ENCODE results near the gene PURB.

The PURB gene

GRCh38 chr7:44917465-44917864, 32.1 kb upstream of the PURB start:
- TF ChIP-seq REST (IDR thresholded peaks at IDR 0.05; ENCODE audit: insufficient replicate concordance, low read depth) (no peak), GABPA (IDR thresholded peaks at IDR 0.05; ENCODE audit: low read depth) (no peak), SPI1 (IDR thresholded peaks at IDR 0.05; ENCODE audit: borderline replicate concordance, low read depth) (no peak), POLR2AphosphoS5 (IDR thresholded peaks at IDR 0.05; ENCODE audit: low read depth) (no peak)
- TF ChIP-seq, protein P1, sequence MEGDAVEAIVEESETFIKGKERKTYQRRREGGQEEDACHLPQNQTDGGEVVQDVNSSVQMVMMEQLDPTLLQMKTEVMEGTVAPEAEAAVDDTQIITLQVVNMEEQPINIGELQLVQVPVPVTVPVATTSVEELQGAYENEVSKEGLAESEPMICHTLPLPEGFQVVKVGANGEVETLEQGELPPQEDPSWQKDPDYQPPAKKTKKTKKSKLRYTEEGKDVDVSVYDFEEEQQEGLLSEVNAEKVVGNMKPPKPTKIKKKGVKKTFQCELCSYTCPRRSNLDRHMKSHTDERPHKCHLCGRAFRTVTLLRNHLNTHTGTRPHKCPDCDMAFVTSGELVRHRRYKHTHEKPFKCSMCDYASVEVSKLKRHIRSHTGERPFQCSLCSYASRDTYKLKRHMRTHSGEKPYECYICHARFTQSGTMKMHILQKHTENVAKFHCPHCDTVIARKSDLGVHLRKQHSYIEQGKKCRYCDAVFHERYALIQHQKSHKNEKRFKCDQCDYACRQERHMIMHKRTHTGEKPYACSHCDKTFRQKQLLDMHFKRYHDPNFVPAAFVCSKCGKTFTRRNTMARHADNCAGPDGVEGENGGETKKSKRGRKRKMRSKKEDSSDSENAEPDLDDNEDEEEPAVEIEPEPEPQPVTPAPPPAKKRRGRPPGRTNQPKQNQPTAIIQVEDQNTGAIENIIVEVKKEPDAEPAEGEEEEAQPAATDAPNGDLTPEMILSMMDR (IDR thresholded peaks at IDR 0.05; ENCODE audit: insufficient read depth, low read length), result no peak
- no peaks in the 10 kb centered on the region for H3K27me3 ChIP-seq (ENCODE audit: insufficient read depth, poor library complexity, severe bottlenecking)
- no peak for DNase-seq (ENCODE audit: low read depth in 1 of 2, low spot score in 1 of 2)

GRCh38 chr7:44914992-44915607, 29.8 kb upstream of the PURB start:
- peak in 1 of 2 experiments; percentile 38 for DNase-seq (ENCODE audit: low read depth in 1 of 2, low spot score in 1 of 2)
- H3K27me3 ChIP-seq (ENCODE audit: insufficient read depth, poor library complexity, severe bottlenecking), result no peaks in the 10 kb centered on the region
- TF ChIP-seq, protein P1 (IDR thresholded peaks at IDR 0.05; ENCODE audit: insufficient read depth, low read length), result no peak
- TF ChIP-seq SPI1 (IDR thresholded peaks at IDR 0.05; ENCODE audit: borderline replicate concordance, low read depth) (no peak), POLR2AphosphoS5 (IDR thresholded peaks at IDR 0.05; ENCODE audit: low read depth) (no peak), REST (IDR thresholded peaks at IDR 0.05; ENCODE audit: insufficient replicate concordance, low read depth) (no peak), GABPA (IDR thresholded peaks at IDR 0.05; ENCODE audit: low read depth) (no peak)
- no peak overlapping the region for H3K4me3 ChIP-seq (replicated peaks; ENCODE audit: insufficient read depth, low read length)
- peak overlapping the region; percentile 43 for H3K27ac ChIP-seq (replicated peaks)

More at GRCh38 chr7:44917465-44917864, 32.1 kb upstream of the PURB start:
- no peak overlapping the region for H3K4me3 ChIP-seq (replicated peaks; ENCODE audit: insufficient read depth, low read length)
- no peak overlapping the region for H3K27ac ChIP-seq (replicated peaks)

DNA sequence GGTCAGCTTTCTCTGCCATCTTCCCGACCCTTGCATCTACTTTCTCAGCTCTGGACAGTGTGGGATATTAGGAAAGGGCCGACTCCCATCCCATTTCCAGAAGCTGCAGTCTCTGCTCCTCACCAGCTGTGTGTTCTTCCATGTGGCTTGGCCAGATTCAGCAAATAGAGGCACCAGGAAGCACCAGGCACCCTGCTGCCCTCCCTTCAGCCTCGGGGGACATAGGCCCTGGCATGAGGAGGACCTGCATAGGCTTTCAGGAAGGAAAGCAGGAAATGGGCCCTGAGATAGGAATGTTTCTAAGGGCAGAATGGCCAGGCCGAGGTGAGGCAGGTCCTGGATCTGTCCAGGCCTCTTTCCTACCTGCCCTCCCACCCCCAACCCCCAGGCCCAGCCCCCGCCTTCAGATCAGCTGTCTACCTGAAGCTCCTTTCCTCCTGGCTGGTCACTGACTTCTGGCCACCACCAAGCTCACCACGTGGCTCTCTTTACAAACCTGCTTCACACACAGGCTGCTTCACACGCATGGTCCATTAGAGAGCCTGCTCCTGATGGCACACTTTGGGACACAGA, 27.5 kb upstream of the PURB start:
- no peak overlapping the region for H3K27ac ChIP-seq (replicated peaks)
- TF ChIP-seq POLR2AphosphoS5 (IDR thresholded peaks at IDR 0.05; ENCODE audit: low read depth), result no peak
- TF ChIP-seq, protein P1 (IDR thresholded peaks at IDR 0.05; ENCODE audit: insufficient read depth, low read length), result no peak
- TF ChIP-seq GABPA (IDR thresholded peaks at IDR 0.05; ENCODE audit: low read depth), result no peak
- TF ChIP-seq SPI1 (IDR thresholded peaks at IDR 0.05; ENCODE audit: borderline replicate concordance, low read depth), result no peak
- TF ChIP-seq REST (IDR thresholded peaks at IDR 0.05; ENCODE audit: insufficient replicate concordance, low read depth), result no peak
- no peak overlapping the region for H3K4me3 ChIP-seq (replicated peaks; ENCODE audit: insufficient read depth, low read length)
- no peak for DNase-seq (ENCODE audit: low read depth in 1 of 2, low spot score in 1 of 2)
- H3K27me3 ChIP-seq (ENCODE audit: insufficient read depth, poor library complexity, severe bottlenecking), result no peaks in the 10 kb centered on the region

All from HL-60 (cell line).